IPS-20b (cell line): ENCODE results near the gene ACADL.

Experiments used
- H3K27ac ChIP-seq: one replicate; pipeline ENCODE4 v1.5.1; 2013; ENCODE audit warnings: low read length
- H3K27me3 ChIP-seq: 2 replicates; pipeline ENCODE4 v1.6.1; 2013; ENCODE audit warnings: mild to moderate bottlenecking, low read length, inconsistent platforms; ENCODE audit not compliant: insufficient read depth
- H3K36me3 ChIP-seq: 2 replicates; pipeline ENCODE4 v1.6.1; 2013; ENCODE audit warnings: low read depth, mild to moderate bottlenecking, inconsistent platforms, low read length, moderate library complexity; ENCODE audit not compliant: insufficient read depth
- H3K4me1 ChIP-seq: 2 replicates; pipeline ENCODE4 v1.6.1; 2013; ENCODE audit warnings: mild to moderate bottlenecking, control low read depth, inconsistent platforms, low read length, moderate library complexity; ENCODE audit not compliant: insufficient read depth
- H3K4me3 ChIP-seq: 2 replicates; pipeline ENCODE4 v1.5.1; 2013; ENCODE audit warnings: mild to moderate bottlenecking, low read length, inconsistent platforms
- H3K9ac ChIP-seq: 2 replicates; pipeline ENCODE4 v1.6.1; 2013; ENCODE audit warnings: low read depth, mild to moderate bottlenecking, inconsistent platforms, low read length, moderate library complexity
- H3K9me3 ChIP-seq: 2 replicates; pipeline ENCODE4 v1.6.1; 2013; ENCODE audit warnings: mild to moderate bottlenecking, low read depth, low read length, inconsistent platforms; ENCODE audit not compliant: insufficient read depth

ACADL gene

GRCh38 chr2:210224941-210225672, at the start of gene ACADL:
ACADL (minus strand) TSS chr2:210225447; CDS start chr2:210225263, 184 bp downstream.
- H3K9ac ChIP-seq, result peak within 1 kb of the TSS; percentile 67

GRCh38 chr2:210271300-210271699, 46.1 kb upstream of the ACADL start:
- H3K27me3 ChIP-seq, result no peaks in the 10 kb centered on the region
- H3K4me3 ChIP-seq, result no peak overlapping the region
- no peaks in the 10 kb centered on the region for H3K4me1 ChIP-seq

More at GRCh38 chr2:210224941-210225672, at the start of gene ACADL:
- H3K27me3 ChIP-seq, result peaks cover 46% of the 10 kb centered on the region
- no peaks in the 10 kb centered on the region for H3K4me1 ChIP-seq
- H3K27ac ChIP-seq, result no peak within 1 kb of the TSS
- H3K9me3 ChIP-seq, result no peaks in the 10 kb centered on the region
- H3K36me3 ChIP-seq, result no peaks in the 10 kb centered on the region
- H3K4me3 ChIP-seq, result peak within 1 kb of the TSS; percentile 91

GRCh38 chr2:210269148-210269547, 43.9 kb upstream of the ACADL start:
- Histone ChIP-seq H3K4me1 (no peaks in the 10 kb centered on the region), H3K9me3 (no peaks in the 10 kb centered on the region), H3K27ac (no peak overlapping the region), H3K27me3 (no peaks in the 10 kb centered on the region), H3K36me3 (no peaks in the 10 kb centered on the region), H3K9ac (no peak overlapping the region), H3K4me3 (no peak overlapping the region)

More at GRCh38 chr2:210271300-210271699, 46.1 kb upstream of the ACADL start:
- Histone ChIP-seq H3K36me3 (no peaks in the 10 kb centered on the region), H3K9me3 (no peaks in the 10 kb centered on the region), H3K27ac (no peak overlapping the region), H3K9ac (no peak overlapping the region)

- Histone ChIP-seq H3K27ac (no peak overlapping the region), H3K4me3 (no peak overlapping the region), H3K9ac (no peak overlapping the region), H3K9me3 (no peaks in the 10 kb centered on the region), H3K27me3 (no peaks in the 10 kb centered on the region), H3K4me1 (no peaks in the 10 kb centered on the region), H3K36me3 (no peaks in the 10 kb centered on the region)
These were observed 43.0 kb upstream of the ACADL start for GRCh38 chr2:210268281-210268680.

- Histone ChIP-seq H3K4me1 (no peaks in the 10 kb centered on the region), H3K9me3 (no peaks in the 10 kb centered on the region), H3K27ac (no peak overlapping the region), H3K27me3 (no peaks in the 10 kb centered on the region), H3K36me3 (no peaks in the 10 kb centered on the region), H3K4me3 (no peak overlapping the region), H3K9ac (no peak overlapping the region)
These were observed 42.5 kb upstream of the ACADL start for GRCh38 chr2:210267698-210268097.

GRCh38 chr2:210264282-210264681, 39.0 kb upstream of the ACADL start:
- Histone ChIP-seq H3K27me3 (no peaks in the 10 kb centered on the region), H3K36me3 (no peaks in the 10 kb centered on the region)

GRCh38 chr2:210263841-210264240, 38.6 kb upstream of the ACADL start:
- H3K27ac ChIP-seq, result no peak overlapping the region
- no peaks in the 10 kb centered on the region for H3K27me3 ChIP-seq
- no peak overlapping the region for H3K4me3 ChIP-seq
- H3K4me1 ChIP-seq, result no peaks in the 10 kb centered on the region
- H3K9me3 ChIP-seq, result no peaks in the 10 kb centered on the region
- no peaks in the 10 kb centered on the region for H3K36me3 ChIP-seq
- H3K9ac ChIP-seq, result no peak overlapping the region

More at GRCh38 chr2:210264282-210264681, 39.0 kb upstream of the ACADL start:
- Histone ChIP-seq H3K27ac (no peak overlapping the region), H3K9me3 (no peaks in the 10 kb centered on the region), H3K4me3 (no peak overlapping the region), H3K4me1 (no peaks in the 10 kb centered on the region), H3K9ac (no peak overlapping the region)

- H3K4me1 ChIP-seq, result no peaks in the 10 kb centered on the region
- no peak overlapping the region for H3K9ac ChIP-seq
- no peak overlapping the region for H3K4me3 ChIP-seq
- no peaks in the 10 kb centered on the region for H3K9me3 ChIP-seq
- no peak overlapping the region for H3K27ac ChIP-seq
- H3K27me3 ChIP-seq, result no peaks in the 10 kb centered on the region
- no peaks in the 10 kb centered on the region for H3K36me3 ChIP-seq
These were observed 36.8 kb upstream of the ACADL start for GRCh38 chr2:210262036-210262435.

GRCh38 chr2:210259687-210260086, 34.4 kb upstream of the ACADL start:
- no peaks in the 10 kb centered on the region for H3K27me3 ChIP-seq

GRCh38 chr2:210252699-210253606, 27.7 kb upstream of the ACADL start:
- H3K9me3 ChIP-seq, result no peaks in the 10 kb centered on the region
- H3K36me3 ChIP-seq, result no peaks in the 10 kb centered on the region
- H3K4me1 ChIP-seq, result no peaks in the 10 kb centered on the region; the same call in 1 of the 2 replicates
- H3K27me3 ChIP-seq, result no peaks in the 10 kb centered on the region
- H3K4me3 ChIP-seq, result no peak overlapping the region
- H3K9ac ChIP-seq, result peak overlapping the region; percentile 24; the same call in 1 of the 2 replicates
- no peak overlapping the region for H3K27ac ChIP-seq

More at GRCh38 chr2:210259687-210260086, 34.4 kb upstream of the ACADL start:
- H3K27ac ChIP-seq, result no peak overlapping the region
- no peaks in the 10 kb centered on the region for H3K36me3 ChIP-seq
- H3K4me3 ChIP-seq, result no peak overlapping the region
- H3K9me3 ChIP-seq, result no peaks in the 10 kb centered on the region
- no peaks in the 10 kb centered on the region for H3K4me1 ChIP-seq
- no peak overlapping the region for H3K9ac ChIP-seq

GRCh38 chr2:210250622-210251021, 25.4 kb upstream of the ACADL start:
- peaks cover 7% of the 10 kb centered on the region; the same call in 1 of the 2 replicates for H3K9me3 ChIP-seq
- H3K9ac ChIP-seq, result no peak overlapping the region
- H3K36me3 ChIP-seq, result no peaks in the 10 kb centered on the region
- H3K4me3 ChIP-seq, result no peak overlapping the region
- H3K27me3 ChIP-seq, result no peaks in the 10 kb centered on the region
- H3K4me1 ChIP-seq, result no peaks in the 10 kb centered on the region; the same call in 1 of the 2 replicates
- no peak overlapping the region for H3K27ac ChIP-seq
